Measurements from ENCODE around the gene BLVRA. TPM values are rescaled to one million over a fixed set of nuclear protein-coding genes. Genes with fewer than 3 reads are reported as not detected.
A peak's percentile ranks its signal among the peaks of the same experiment; 100 is the strongest.
"Not testable (repeated sequence)": the region's sequence is repeated elsewhere in the genome, so short reads cannot be mapped to it uniquely, and the experiment has no call there.

Gene BLVRA
- polyA plus RNA-seq, 6 donors from 2014 or later = 3.5 to 15.9 (median 9.5) TPM

GRCh38 chr7:43815373-43815772 lies 56.9 kb downstream of the BLVRA start:
- Mint-ChIP-seq H3K4me1 (no peaks in the 10 kb centered on the region), H3K27ac (no peak overlapping the region)

GRCh38 chr7:43816046-43816797 lies 57.7 kb downstream of the BLVRA start:
- H3K4me3 Mint-ChIP-seq; ATAC-seq (ENCODE audit: low read depth in 2 of 2); H3K9me3 Mint-ChIP-seq; H3K36me3 Mint-ChIP-seq; H3K27ac Mint-ChIP-seq; DNase-seq; H3K4me1 Mint-ChIP-seq: not testable (repeated sequence)
- peaks cover 40 to 49% (median 47%) of the 10 kb centered on the region in 3 donors for H3K27me3 Mint-ChIP-seq

More at GRCh38 chr7:43815373-43815772, 56.9 kb downstream of the BLVRA start:
- no peak for ATAC-seq (ENCODE audit: low read depth in 2 of 2)
- peaks cover 0 to 7% (median 0%) of the 10 kb centered on the region in 7 donors for H3K9me3 Mint-ChIP-seq
- no peaks in the 10 kb centered on the region for H3K36me3 Mint-ChIP-seq
- no peak overlapping the region for H3K4me3 Mint-ChIP-seq
- no peak for DNase-seq
- H3K27me3 Mint-ChIP-seq = peaks cover 38 to 46% (median 46%) of the 10 kb centered on the region in 3 donors

DNA sequence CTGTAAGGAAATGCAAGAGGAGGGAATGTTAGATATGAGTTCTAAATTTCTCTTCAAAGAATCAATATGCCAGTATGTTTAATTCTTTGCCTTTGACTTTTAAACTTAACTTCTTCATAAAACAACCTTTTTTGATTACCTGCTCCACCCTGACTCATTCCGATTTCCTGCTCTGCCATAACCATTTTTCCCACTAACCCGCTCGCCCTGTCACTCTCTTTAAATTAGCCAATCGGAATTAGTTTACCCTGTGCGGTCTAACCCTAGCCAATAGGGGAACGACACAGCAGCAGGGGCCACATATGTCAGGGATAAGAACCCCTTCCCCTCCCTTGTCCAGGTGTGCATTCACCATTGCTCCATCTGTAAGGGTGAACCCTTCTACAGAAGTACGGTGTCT lies 64.9 kb downstream of the BLVRA start:
- not testable (repeated sequence) for H3K9me3 Mint-ChIP-seq; H3K36me3 Mint-ChIP-seq; ATAC-seq (ENCODE audit: low read depth in 2 of 2); H3K4me1 Mint-ChIP-seq; DNase-seq; H3K4me3 Mint-ChIP-seq
- Mint-ChIP-seq H3K27ac (peak overlapping the region in 1 of 6 donors; percentile 55), H3K27me3 (peaks cover 40 to 63% (median 47%) of the 10 kb centered on the region in 3 donors)

DNA sequence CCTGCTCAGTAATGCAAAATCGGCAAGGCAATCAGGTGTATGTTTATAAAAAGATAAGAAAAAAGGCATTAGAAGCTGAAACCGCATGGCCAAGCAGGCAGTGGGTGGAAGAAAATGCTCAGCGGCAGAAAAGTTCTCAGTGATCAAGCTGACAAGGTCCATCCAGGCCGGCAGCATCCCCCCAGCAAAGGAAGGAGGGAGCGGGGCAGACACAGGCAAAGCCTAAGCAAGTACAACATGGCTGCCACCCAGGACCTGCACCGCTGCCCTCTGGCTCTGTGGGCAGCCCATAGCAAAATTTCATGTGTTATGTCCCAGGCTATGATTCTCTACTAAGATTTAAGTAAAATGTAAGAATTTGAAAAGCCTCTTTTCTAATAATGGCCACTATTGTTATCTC lies 65.5 kb downstream of the BLVRA start:
- peaks cover 38 to 63% (median 53%) of the 10 kb centered on the region in 3 donors for H3K27me3 Mint-ChIP-seq
- DNase-seq = no peak
- H3K4me3 Mint-ChIP-seq = no peak overlapping the region

DNA sequence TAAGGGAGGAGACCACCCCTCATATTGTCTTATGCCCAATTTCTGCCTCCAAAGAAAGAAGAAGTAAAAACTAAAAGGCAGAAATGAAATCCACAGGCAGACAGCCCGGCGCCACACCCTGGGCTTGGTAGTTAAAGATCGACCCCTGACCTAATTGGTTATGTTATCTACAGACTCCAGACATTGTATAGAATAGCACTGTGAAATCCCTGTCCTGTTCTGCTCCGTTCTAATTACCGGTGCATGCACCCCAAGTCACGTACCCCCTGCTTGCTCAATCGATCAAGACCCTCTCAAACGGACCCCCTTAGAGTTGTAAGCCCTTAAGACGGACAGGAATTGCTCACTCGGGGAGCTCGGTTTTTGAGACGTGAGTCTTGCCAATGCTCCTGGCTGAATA lies 66.0 kb downstream of the BLVRA start:
- not testable (repeated sequence) for H3K4me3 Mint-ChIP-seq, H3K4me1 Mint-ChIP-seq
- peaks cover 37 to 67% (median 54%) of the 10 kb centered on the region in 3 donors for H3K27me3 Mint-ChIP-seq

More for the DNA sequence above, 65.5 kb downstream of the BLVRA start:
- no peak for ATAC-seq (ENCODE audit: low read depth in 2 of 2)
- Mint-ChIP-seq H3K27ac (no peak overlapping the region), H3K4me1 (no peaks in the 10 kb centered on the region), H3K36me3 (no peaks in the 10 kb centered on the region), H3K9me3 (no peaks in the 10 kb centered on the region)

GRCh38 chr7:43824963-43825362 lies 66.5 kb downstream of the BLVRA start:
- ATAC-seq (ENCODE audit: low read depth in 2 of 2) (no peak), DNase-seq (no peak)
- Mint-ChIP-seq H3K36me3 (no peaks in the 10 kb centered on the region), H3K27me3 (peaks cover 32 to 69% (median 52%) of the 10 kb centered on the region in 3 donors), H3K9me3 (no peaks in the 10 kb centered on the region), H3K27ac (no peak overlapping the region), H3K4me3 (no peak overlapping the region), H3K4me1 (no peaks in the 10 kb centered on the region)

More for the DNA sequence above, 66.0 kb downstream of the BLVRA start:
- not testable (repeated sequence) for DNase-seq; H3K36me3 Mint-ChIP-seq; ATAC-seq (ENCODE audit: low read depth in 2 of 2); H3K9me3 Mint-ChIP-seq; H3K27ac Mint-ChIP-seq

DNA sequence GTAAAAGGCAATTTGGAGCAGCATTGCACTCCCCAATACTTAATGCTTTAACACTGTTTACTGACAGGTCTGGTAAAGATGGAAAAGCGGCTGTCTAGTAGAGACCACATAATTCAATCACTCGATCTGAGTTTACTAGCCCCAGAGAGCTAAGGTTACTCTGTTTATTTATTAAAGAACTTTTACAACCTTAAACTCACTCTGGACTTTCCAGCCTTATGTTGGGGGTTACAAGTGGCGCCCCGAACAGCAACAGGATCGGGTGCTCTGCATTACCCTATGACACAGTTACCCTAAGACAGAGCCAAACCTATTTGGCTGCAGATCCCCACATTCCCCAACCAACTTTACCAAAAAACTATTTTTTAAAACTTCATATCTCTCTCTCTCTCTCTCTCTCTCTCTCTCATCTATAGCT lies 66.9 kb downstream of the BLVRA start:
- Mint-ChIP-seq H3K27ac (no peak overlapping the region), H3K4me3 (no peak overlapping the region), H3K9me3 (peaks cover 0 to under 1% (median 0%) of the 10 kb centered on the region in 7 donors), H3K4me1 (no peaks in the 10 kb centered on the region), H3K36me3 (no peaks in the 10 kb centered on the region), H3K27me3 (peaks cover 29 to 69% (median 52%) of the 10 kb centered on the region in 3 donors)
- DNase-seq (no peak), ATAC-seq (ENCODE audit: low read depth in 2 of 2) (no peak)

GRCh38 chr7:43830917-43831316 lies 72.4 kb downstream of the BLVRA start:
- not testable (repeated sequence) for DNase-seq; H3K27ac Mint-ChIP-seq; H3K36me3 Mint-ChIP-seq; H3K4me3 Mint-ChIP-seq; ATAC-seq (ENCODE audit: low read depth in 2 of 2)
- peaks cover 6 to 13% (median 8%) of the 10 kb centered on the region in 3 donors for H3K4me1 Mint-ChIP-seq
- peaks cover 26 to 39% (median 32%) of the 10 kb centered on the region in 3 donors for H3K27me3 Mint-ChIP-seq
- H3K9me3 Mint-ChIP-seq = peaks cover 0 to 14% (median 5%) of the 10 kb centered on the region in 7 donors

DNA sequence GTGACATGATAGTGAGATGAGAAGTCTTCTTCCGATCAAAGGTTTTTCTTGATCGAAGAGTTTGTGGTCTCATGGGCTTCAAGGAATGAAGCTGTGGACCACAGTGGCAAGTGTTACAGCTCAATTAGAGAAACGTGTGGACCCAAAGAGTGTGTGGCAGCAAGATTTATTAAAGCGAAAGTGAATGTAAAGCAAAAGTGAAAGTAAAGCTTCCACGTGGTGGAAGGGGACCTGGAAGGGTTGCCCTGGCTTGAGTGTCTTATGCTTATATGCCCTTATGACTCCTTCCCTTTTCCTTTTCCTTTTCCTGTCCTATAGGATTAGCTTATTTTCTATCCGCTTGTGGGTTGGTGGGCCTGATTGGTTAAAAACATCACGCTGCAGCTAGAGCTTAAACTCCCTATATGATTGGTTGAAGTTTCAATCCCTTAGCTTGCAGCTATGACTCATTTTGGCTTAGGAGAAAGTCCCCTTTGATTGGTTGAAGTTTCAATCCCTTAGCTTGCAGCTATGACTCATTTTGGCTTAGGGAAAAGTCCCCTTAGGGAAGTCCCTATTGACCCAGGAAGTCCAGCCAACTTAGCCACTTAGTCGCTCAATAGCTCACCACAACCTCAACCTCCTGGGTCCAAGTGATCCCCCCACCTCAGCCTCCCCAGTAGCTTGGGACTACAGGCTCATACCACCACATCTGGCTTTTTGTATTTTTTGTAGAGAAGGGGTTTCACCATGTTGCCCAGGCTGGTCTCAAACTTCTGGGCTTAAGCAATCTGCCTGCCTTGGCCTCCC lies 76.2 kb downstream of the BLVRA start:
- peak overlapping the region; percentile 35 to 92 (median 60) for H3K27ac Mint-ChIP-seq
- H3K27me3 Mint-ChIP-seq = peaks cover under 1 to 12% (median 9%) of the 10 kb centered on the region in 3 donors
- peaks cover 6 to 18% (median 8%) of the 10 kb centered on the region in 3 donors for H3K4me1 Mint-ChIP-seq
- no peaks in the 10 kb centered on the region for H3K36me3 Mint-ChIP-seq
- ATAC-seq (ENCODE audit: low read depth in 2 of 2) (peak; percentile 39 to 54), DNase-seq (peak; percentile 22)
- H3K9me3 Mint-ChIP-seq = peaks cover 0 to 14% (median 5%) of the 10 kb centered on the region in 7 donors
- H3K4me3 Mint-ChIP-seq = peak overlapping the region in 7 of 8 donors; percentile 55 to 84 (median 70)

DNA sequence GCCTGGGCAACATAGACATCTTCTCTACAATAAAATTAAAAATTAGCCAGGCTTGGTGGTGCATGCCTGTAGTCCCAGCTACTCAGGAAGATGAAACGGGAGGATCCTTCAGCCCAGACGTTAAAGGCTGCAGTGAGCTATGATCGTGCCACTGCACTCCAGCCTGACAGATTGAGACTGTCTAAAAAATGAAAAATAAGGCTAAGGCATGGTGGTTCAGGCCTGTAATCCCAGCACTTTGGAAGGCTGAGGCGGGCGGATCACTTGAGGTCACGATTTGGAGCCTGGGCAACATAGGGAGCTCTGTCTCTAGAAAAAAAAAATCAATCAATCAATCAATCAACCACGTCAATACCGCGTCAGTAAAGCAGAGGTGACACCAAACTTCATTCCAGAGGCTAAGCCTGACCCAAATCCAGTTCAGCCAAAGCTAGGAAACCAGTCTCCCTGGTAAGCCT lies 79.8 kb downstream of the BLVRA start:
- H3K27me3 Mint-ChIP-seq = peaks cover 0 to 3% (median 0%) of the 10 kb centered on the region in 3 donors
- ATAC-seq (ENCODE audit: low read depth in 2 of 2) = no peak

DNA sequence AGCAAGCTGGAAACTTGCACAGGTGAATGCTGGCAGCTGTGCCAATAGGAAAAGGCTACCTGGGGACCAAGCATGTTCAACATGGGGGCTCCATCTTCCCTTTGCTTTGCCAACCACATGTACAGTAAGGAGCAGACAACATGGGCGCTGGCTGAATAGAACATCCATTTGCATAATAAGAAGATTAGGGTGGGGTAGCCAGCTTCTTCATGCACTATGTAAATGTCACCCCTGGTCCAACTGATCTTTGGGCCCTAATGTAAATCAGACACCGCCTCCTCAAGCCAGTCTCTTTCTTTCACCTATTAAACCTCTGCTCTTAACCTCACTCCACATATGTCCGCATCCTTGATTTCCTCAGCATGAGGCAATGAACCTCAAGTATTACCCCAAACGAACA lies 84.8 kb downstream of the BLVRA start:
- Mint-ChIP-seq H3K36me3 (no peaks in the 10 kb centered on the region), H3K27me3 (peaks cover 0 to 19% (median 11%) of the 10 kb centered on the region in 3 donors), H3K27ac (no peak overlapping the region), H3K4me3 (no peak overlapping the region), H3K4me1 (peaks cover 0 to 5% (median 0%) of the 10 kb centered on the region in 3 donors), H3K9me3 (no peaks in the 10 kb centered on the region)
- DNase-seq (no peak), ATAC-seq (ENCODE audit: low read depth in 2 of 2) (no peak)

More for the DNA sequence above, 79.8 kb downstream of the BLVRA start:
- peak overlapping the region in 2 of 8 donors; percentile 47 to 87 for H3K4me3 Mint-ChIP-seq
- H3K27ac Mint-ChIP-seq = peak overlapping the region in 2 of 6 donors; percentile 32 to 72
- H3K9me3 Mint-ChIP-seq = peaks cover 0 to 3% (median 0%) of the 10 kb centered on the region in 7 donors
- no peak for DNase-seq
- H3K4me1 Mint-ChIP-seq = peaks cover 6 to 18% (median 8%) of the 10 kb centered on the region in 3 donors
- no peaks in the 10 kb centered on the region for H3K36me3 Mint-ChIP-seq

- Mint-ChIP-seq H3K4me3 (no peak overlapping the region), H3K27me3 (peaks cover 0 to 19% (median 8%) of the 10 kb centered on the region in 3 donors), H3K4me1 (no peaks in the 10 kb centered on the region), H3K27ac (no peak overlapping the region), H3K9me3 (no peaks in the 10 kb centered on the region), H3K36me3 (no peaks in the 10 kb centered on the region)
- ATAC-seq (ENCODE audit: low read depth in 2 of 2) (no peak), DNase-seq (no peak)
Observed at GRCh38 chr7:43844257-43844656, 85.8 kb downstream of the BLVRA start.

GRCh38 chr7:43844662-43845061 lies 86.2 kb downstream of the BLVRA start:
- H3K4me3 Mint-ChIP-seq = no peak overlapping the region
- H3K4me1 Mint-ChIP-seq = no peaks in the 10 kb centered on the region
- DNase-seq = no peak
- no peaks in the 10 kb centered on the region for H3K36me3 Mint-ChIP-seq
- no peak for ATAC-seq (ENCODE audit: low read depth in 2 of 2)
- peaks cover 0 to 19% (median 8%) of the 10 kb centered on the region in 3 donors for H3K27me3 Mint-ChIP-seq
- no peaks in the 10 kb centered on the region for H3K9me3 Mint-ChIP-seq
- H3K27ac Mint-ChIP-seq = no peak overlapping the region

Measured in naive B cell (primary cell).